B cell (primary cell): ENCODE measurements around the gene PGAP6. TPM values are rescaled to one million over a fixed set of nuclear protein-coding genes. Genes with fewer than 3 reads are reported as not detected.

Experiments used
- polyA plus RNA-seq: library from polyadenylated mRNA; depleted of rRNA; stranded (reverse); fragments of >200 nt; gene quantifications from 2 replicates; pipeline ENCODE4 v1.2.3, GENCODE V29; 2012
- total RNA-seq, 2 donors: library from RNA; stranded (reverse); fragments of 120-200 nt in 1 of 2; gene quantifications; 1 replicate in 1 of 2; 2 replicates in 1 of 2; pipeline versions ENCODE4 v1.2.3 to v1.2.4, GENCODE V29; 2013 to 2022

Gene PGAP6
- total and polyA plus RNA-seq, 2 donors (not counting 1 experiment from before 2014, with no cell fraction given) = 47.4 to 158 TPM

Other genes starting within 250 kb of the PGAP6 start
- 41.9 and 43.0 TPM in 2 replicates for gene NPRL3, start 243.3 kb downstream of the PGAP6 start, total RNA-seq
- gene NPRL3, start 243.3 kb downstream of the PGAP6 start, polyA plus RNA-seq = 41.3 and 50.2 TPM in 2 replicates
- gene HBZ, start 229.3 kb downstream of the PGAP6 start, total RNA-seq = not detected in 2 replicates
- not detected in 2 replicates for gene HBZ, start 229.3 kb downstream of the PGAP6 start, polyA plus RNA-seq
- 0.64 TPM in 1 of 2 replicates, not detected in the other for gene HBM, start 216.0 kb downstream of the PGAP6 start, total RNA-seq
- 3.2 TPM in 1 of 2 replicates, not detected in the other for gene HBM, start 216.0 kb downstream of the PGAP6 start, polyA plus RNA-seq
- gene HBA2, start 209.1 kb downstream of the PGAP6 start, total RNA-seq = 179 and 217 TPM in 2 replicates
- 7.9 and 75.6 TPM in 2 replicates for gene HBA2, start 209.1 kb downstream of the PGAP6 start, polyA plus RNA-seq
- 261 and 283 TPM in 2 replicates for gene HBA1, start 205.3 kb downstream of the PGAP6 start, total RNA-seq
- gene HBA1, start 205.3 kb downstream of the PGAP6 start, polyA plus RNA-seq = 38.5 and 905 TPM in 2 replicates
- not detected in 2 replicates for gene HBQ1, start 201.5 kb downstream of the PGAP6 start, total RNA-seq
- gene HBQ1, start 201.5 kb downstream of the PGAP6 start, polyA plus RNA-seq = not detected in 2 replicates
- gene LUC7L, start 152.5 kb downstream of the PGAP6 start, total RNA-seq = 181 and 191 TPM in 2 replicates
- 148 and 242 TPM in 2 replicates for gene LUC7L, start 152.5 kb downstream of the PGAP6 start, polyA plus RNA-seq
- 42.9 and 44.5 TPM in 2 replicates for gene FAM234A, start 147.2 kb downstream of the PGAP6 start, total RNA-seq
- gene FAM234A, start 147.2 kb downstream of the PGAP6 start, polyA plus RNA-seq = 35.1 and 41.4 TPM in 2 replicates
- gene RGS11, start 106.0 kb downstream of the PGAP6 start, total RNA-seq = not detected in 2 replicates
- 0.12 and 0.39 TPM in 2 replicates for gene RGS11, start 106.0 kb downstream of the PGAP6 start, polyA plus RNA-seq
- gene ARHGDIG, start 101.4 kb downstream of the PGAP6 start, total RNA-seq = 0.64 TPM in 1 of 2 replicates, not detected in the other
- not detected in 2 replicates for gene ARHGDIG, start 101.4 kb downstream of the PGAP6 start, polyA plus RNA-seq
- not detected in 2 replicates for gene PDIA2, start 98.8 kb downstream of the PGAP6 start, total RNA-seq
- 0.06 and 0.07 TPM in 2 replicates for gene PDIA2, start 98.8 kb downstream of the PGAP6 start, polyA plus RNA-seq
- 37.6 and 40.8 TPM in 2 replicates for gene AXIN1, start 29.3 kb downstream of the PGAP6 start, total RNA-seq
- gene AXIN1, start 29.3 kb downstream of the PGAP6 start, polyA plus RNA-seq = 35.4 and 39.0 TPM in 2 replicates
- 44.3 and 45.1 TPM in 2 replicates for gene MRPL28, start 11.4 kb downstream of the PGAP6 start, total RNA-seq
- gene MRPL28, start 11.4 kb downstream of the PGAP6 start, polyA plus RNA-seq = 47.7 and 67.7 TPM in 2 replicates
- 43.3 and 48.7 TPM in 2 replicates for gene NME4, start 15.2 kb upstream of the PGAP6 start, total RNA-seq
- gene NME4, start 15.2 kb upstream of the PGAP6 start, polyA plus RNA-seq = 61.9 and 77.9 TPM in 2 replicates
- gene DECR2, start 19.9 kb upstream of the PGAP6 start, total RNA-seq = 9.0 and 11.0 TPM in 2 replicates
- gene DECR2, start 19.9 kb upstream of the PGAP6 start, polyA plus RNA-seq = 16.3 and 19.6 TPM in 2 replicates
- gene RAB11FIP3, start 43.7 kb upstream of the PGAP6 start, total RNA-seq = 57.2 and 60.6 TPM in 2 replicates
- gene RAB11FIP3, start 43.7 kb upstream of the PGAP6 start, polyA plus RNA-seq = 24.3 and 29.9 TPM in 2 replicates
- 67.2 and 68.0 TPM in 2 replicates for gene CAPN15, start 145.7 kb upstream of the PGAP6 start, total RNA-seq
- 48.0 and 77.2 TPM in 2 replicates for gene CAPN15, start 145.7 kb upstream of the PGAP6 start, polyA plus RNA-seq
- gene PRR35, start 178.4 kb upstream of the PGAP6 start, total RNA-seq = not detected in 2 replicates
- gene PRR35, start 178.4 kb upstream of the PGAP6 start, polyA plus RNA-seq = not detected in 2 replicates
- 4.2 and 4.5 TPM in 2 replicates for gene NHLRC4, start 185.0 kb upstream of the PGAP6 start, total RNA-seq
- 1.3 and 2.2 TPM in 2 replicates for gene NHLRC4, start 185.0 kb upstream of the PGAP6 start, polyA plus RNA-seq
- gene PIGQ, start 188.0 kb upstream of the PGAP6 start, total RNA-seq = 68.5 and 79.5 TPM in 2 replicates
- 56.7 and 56.9 TPM in 2 replicates for gene PIGQ, start 188.0 kb upstream of the PGAP6 start, polyA plus RNA-seq
- gene RAB40C, start 208.1 kb upstream of the PGAP6 start, total RNA-seq = 25.5 and 26.9 TPM in 2 replicates
- 12.7 and 15.0 TPM in 2 replicates for gene RAB40C, start 208.1 kb upstream of the PGAP6 start, polyA plus RNA-seq
- gene WFIKKN1, start 249.0 kb upstream of the PGAP6 start, total RNA-seq = 0.84 and 0.90 TPM in 2 replicates
- 0.53 and 0.64 TPM in 2 replicates for gene WFIKKN1, start 249.0 kb upstream of the PGAP6 start, polyA plus RNA-seq